Right renal pelvis (tissue), 4 donors: ENCODE measurements around the gene ZNF235. TPM values are rescaled to one million over a fixed set of nuclear protein-coding genes. Genes with fewer than 3 reads are reported as not detected.
"Not testable (repeated sequence)": the region's sequence is repeated elsewhere in the genome, so short reads cannot be mapped to it uniquely, and the experiment has no call there.

ENCODE experiments used
- DNase-seq, 4 donors: peaks; one replicate each; pipeline ENCODE4 v3.0.0-alpha.2; 2013; ENCODE audit warnings: low read depth in 4 of 4, low spot score in 3 of 4, missing footprints in 1 of 4
- polyA plus RNA-seq, 4 donors: library from polyadenylated mRNA; unstranded; fragments of 120-200 nt; gene quantifications; one replicate each; pipeline ENCODE4 v1.2.1, GENCODE V29; 2013; ENCODE audit not compliant: insufficient read length in 4 of 4

The ZNF235 gene
- polyA plus RNA-seq, 4 donors: 8.3 to 12.2 (median 10.2) TPM

DNA sequence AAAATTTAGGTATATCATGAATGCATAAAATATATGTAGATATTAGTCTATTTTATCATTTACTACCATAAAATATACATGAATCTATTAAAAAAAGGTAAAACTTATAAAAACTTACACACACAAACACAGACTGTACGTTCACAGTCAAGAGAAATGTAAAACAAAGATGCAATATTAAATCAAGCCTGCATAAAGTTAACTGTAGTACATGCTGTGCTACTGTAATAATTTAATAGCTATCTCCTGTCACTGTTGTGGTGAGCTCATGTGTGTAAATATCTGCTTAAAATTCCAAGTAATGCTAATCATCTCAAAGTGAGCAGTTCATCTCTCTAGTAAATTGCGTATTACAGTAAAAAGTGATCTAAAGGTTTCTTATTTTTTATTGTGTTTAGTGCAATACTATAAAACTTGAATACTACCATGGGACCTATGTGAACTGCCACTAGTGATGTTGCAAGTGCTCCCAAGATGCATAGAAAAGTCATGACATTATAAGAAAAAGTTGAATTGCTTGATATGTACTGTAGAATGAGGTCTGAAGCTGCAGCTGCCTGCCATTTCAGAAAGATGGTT lies 45.9 kb downstream of the ZNF235 start:
- no peak for DNase-seq

DNA sequence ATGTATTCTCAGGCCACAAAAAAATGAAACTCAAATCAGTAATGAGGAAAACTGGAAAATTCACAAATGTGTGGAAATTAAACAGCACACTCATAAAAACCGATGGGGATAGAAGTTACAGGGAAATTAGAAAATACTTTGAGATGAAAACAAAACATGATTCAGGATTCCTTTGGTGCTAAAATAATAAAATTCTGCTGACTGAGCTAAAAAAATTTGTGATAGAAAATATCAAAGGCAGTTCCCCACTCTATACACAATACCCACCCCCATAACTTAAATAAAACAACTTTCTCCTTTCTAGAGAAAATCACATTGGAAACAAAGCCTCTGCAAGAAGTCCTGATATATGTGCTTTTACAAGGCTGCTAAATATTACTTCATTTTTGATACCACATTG lies 46.7 kb downstream of the ZNF235 start:
- DNase-seq: no peak

DNA sequence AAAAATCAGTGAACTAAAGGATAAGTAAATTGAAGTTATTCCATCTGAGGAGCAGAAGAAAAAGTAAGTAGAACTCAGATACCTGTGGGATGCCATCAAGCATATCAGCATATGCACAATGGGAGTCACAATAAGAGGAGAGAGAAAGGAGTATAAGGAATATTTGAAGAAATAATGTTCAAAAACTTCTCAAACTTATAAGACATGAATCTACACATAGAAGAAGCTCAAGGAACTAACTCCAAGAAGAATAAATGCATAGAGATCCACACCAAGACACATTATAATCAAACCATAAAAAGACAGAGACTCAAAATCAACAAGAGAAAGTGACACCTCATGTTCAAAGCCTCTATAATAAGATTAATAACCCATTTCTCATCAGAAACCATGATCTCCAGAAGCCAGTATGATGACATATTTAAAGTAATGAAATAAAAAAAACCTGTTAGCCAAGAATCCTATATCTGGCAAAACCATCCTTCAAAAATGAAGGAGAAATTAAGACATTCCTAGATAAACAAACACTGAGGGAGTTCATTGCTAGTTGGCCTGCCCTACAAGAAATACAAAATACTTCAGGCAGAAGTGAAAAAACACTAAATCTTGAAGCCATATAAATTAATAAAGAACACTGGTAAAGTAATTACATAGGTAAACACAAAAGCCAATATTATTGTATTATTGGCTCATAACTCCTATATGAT lies 49.0 kb downstream of the ZNF235 start:
- no peak for DNase-seq

DNA sequence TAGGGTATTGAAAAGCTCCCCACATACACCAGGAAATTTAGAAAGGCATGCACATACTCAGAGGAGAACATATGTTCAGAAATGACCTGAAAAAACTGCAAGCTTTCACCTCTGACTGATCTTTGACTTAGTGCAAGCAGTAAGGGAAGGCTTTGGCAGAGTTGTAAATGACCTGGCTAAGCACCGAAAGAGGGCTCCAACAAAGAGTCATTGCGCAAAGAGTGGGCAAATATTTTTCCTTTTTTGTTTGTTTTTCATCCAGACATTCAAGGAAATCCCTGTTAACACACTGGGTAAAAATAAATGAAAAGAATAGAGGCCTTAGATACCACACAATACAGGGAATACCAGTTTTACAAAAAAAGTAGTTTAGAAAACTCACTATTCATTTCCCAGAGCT lies 50.3 kb downstream of the ZNF235 start:
- no peak for DNase-seq

DNA sequence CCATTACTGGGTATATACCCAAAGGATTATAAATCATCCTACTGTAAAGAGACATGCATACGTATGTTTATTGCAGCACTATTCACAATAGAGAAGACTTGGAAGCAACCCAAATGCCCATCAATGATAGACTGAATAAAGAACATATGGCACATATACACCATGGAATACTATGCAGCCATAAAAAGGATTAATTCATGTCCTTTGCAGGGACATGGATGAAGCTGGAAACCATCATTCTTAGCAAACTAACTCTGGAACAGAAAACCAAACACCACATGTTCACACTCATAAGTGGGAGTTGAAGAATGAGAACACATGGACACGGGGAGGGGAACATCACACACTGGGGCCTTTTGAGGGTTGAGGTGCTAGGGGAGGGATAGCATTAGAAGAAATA lies 51.4 kb downstream of the ZNF235 start:
- not testable (repeated sequence) for DNase-seq

DNA sequence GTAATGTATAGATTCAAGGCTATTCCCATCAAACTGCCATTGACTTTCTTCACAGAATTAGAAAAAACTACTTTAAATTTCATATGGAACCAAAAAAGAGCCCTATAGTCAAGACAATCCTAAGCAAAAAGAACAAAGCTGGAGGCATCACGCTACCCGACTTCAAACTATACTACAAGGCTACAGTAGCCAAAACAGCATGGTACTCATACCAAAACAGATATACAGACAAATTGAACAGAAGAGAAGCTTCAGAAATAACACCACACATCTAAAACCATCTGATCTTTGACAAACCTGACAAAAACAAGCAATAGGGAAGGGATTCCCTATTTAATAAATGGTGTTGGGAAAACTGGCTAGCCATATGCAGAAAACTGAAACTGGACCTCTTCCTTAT lies 52.5 kb downstream of the ZNF235 start:
- DNase-seq: not testable (repeated sequence)

DNA sequence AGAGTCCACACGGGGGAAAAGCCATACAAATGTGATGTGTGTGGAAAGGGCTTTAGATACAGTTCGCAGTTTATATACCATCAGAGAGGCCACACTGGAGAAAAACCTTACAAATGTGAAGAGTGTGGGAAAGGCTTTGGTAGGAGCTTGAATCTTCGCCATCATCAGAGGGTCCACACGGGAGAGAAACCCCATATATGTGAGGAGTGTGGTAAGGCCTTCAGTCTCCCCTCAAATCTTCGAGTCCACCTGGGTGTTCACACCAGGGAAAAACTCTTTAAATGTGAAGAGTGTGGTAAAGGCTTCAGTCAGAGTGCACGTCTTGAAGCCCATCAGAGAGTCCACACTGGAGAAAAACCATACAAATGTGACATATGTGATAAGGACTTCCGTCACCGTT lies 68.4 kb downstream of the ZNF235 start:
- no peak for DNase-seq

Other genes starting within 250 kb of the ZNF235 start
- gene ZNF284, start 232.9 kb downstream of the ZNF235 start, polyA plus RNA-seq: 1 to 10 TPM; 3.5 to 4.9 (median 3.6) TPM
- gene ZNF224, start 210.7 kb downstream of the ZNF235 start, polyA plus RNA-seq: 10 to 100 TPM; 23.4 to 37.9 (median 27.1) TPM
- gene ZNF225, start 191.6 kb downstream of the ZNF235 start, polyA plus RNA-seq: 10 to 100 TPM in 3 of 4 donors, 1 to 10 TPM in 1; 7.7 to 12.0 (median 10.1) TPM
- 10 to 100 TPM; 10.1 to 16.5 (median 12.3) TPM for gene ZNF234, start 163.5 kb downstream of the ZNF235 start, polyA plus RNA-seq
- 10 to 100 TPM; 21.3 to 32.1 (median 28.7) TPM for gene ZNF226, start 139.9 kb downstream of the ZNF235 start, polyA plus RNA-seq
- 10 to 100 TPM; 24.4 to 30.1 (median 28.9) TPM for gene ZNF227, start 92.5 kb downstream of the ZNF235 start, polyA plus RNA-seq
- 1 to 10 TPM; 5.0 to 7.5 (median 6.7) TPM for gene ZNF233, start 45.1 kb downstream of the ZNF235 start, polyA plus RNA-seq
- gene ZNF112, start 51.7 kb upstream of the ZNF235 start, polyA plus RNA-seq: 10 to 100 TPM; 12.3 to 15.1 (median 14.3) TPM
- gene ZNF285, start 96.6 kb upstream of the ZNF235 start, polyA plus RNA-seq: 10 to 100 TPM in 3 of 4 donors, 1 to 10 TPM in 1; 9.6 to 12.5 (median 11.6) TPM
- gene ZNF229, start 143.4 kb upstream of the ZNF235 start, polyA plus RNA-seq: 10 to 100 TPM; 13.2 to 17.7 (median 14.9) TPM
- gene ZNF180, start 195.5 kb upstream of the ZNF235 start, polyA plus RNA-seq: 10 to 100 TPM; 14.8 to 18.4 (median 17.3) TPM
- not detected for gene CEACAM20, start 224.7 kb upstream of the ZNF235 start, polyA plus RNA-seq